Kidney epithelial cell (primary cell): ENCODE measurements around the gene ITGB8. TPM values are rescaled to one million over a fixed set of nuclear protein-coding genes. Genes with fewer than 3 reads are reported as not detected.

Experiments used
- DNase-seq: peaks from one replicate; pipeline ENCODE4 v3.0.0-alpha.2; 2010; ENCODE audit warnings: low read depth
- H3K27me3 ChIP-seq: 2 replicates; pipeline ENCODE4 v1.6.0; 2011; ENCODE audit warnings: low read length; ENCODE audit not compliant: control insufficient read depth, insufficient read depth
- H3K36me3 ChIP-seq: 2 replicates; pipeline ENCODE4 v1.5.1; 2011; ENCODE audit warnings: low read length; ENCODE audit not compliant: control insufficient read depth, insufficient read depth
- H3K4me3 ChIP-seq: 2 replicates; pipeline ENCODE4 v1.5.1; 2011; ENCODE audit warnings: low read depth, mild to moderate bottlenecking, control low read depth, low read length
- CTCF ChIP-seq: IDR thresholded peaks from 2 replicates; pipeline ENCODE4 v1.5.1; 2011; ENCODE audit warnings: mild to moderate bottlenecking, moderate library complexity, low read length, control low read depth, inconsistent platforms; ENCODE audit not compliant: insufficient read depth, poor library complexity, severe bottlenecking
- total RNA-seq: library from RNA; depleted of rRNA; stranded (reverse); fragments of >200 nt; gene quantifications from 2 replicates; pipeline ENCODE4 v1.2.3, GENCODE V29; 2015

The ITGB8 gene
- total RNA-seq, 1 donor from 2014 or later = 106 TPM

GRCh38 chr7:20331910-20332813 lies 1.5 kb downstream of the ITGB8 start:
- DNase-seq = no peak
- TF ChIP-seq CTCF = no peak
- Histone ChIP-seq H3K36me3 (no peaks in the 10 kb centered on the region), H3K27me3 (no peaks in the 10 kb centered on the region), H3K4me3 (peak overlapping the region; percentile 76)

- no peak for DNase-seq
- peaks cover 3% of the 10 kb centered on the region for H3K36me3 ChIP-seq
- no peaks in the 10 kb centered on the region for H3K27me3 ChIP-seq
- TF ChIP-seq CTCF = no peak
- H3K4me3 ChIP-seq = no peak overlapping the region
These were observed 7.6 kb downstream of the ITGB8 start for GRCh38 chr7:20338285-20338684.

GRCh38 chr7:20340839-20341238 lies 10.1 kb downstream of the ITGB8 start:
- no peaks in the 10 kb centered on the region for H3K27me3 ChIP-seq
- no peak for DNase-seq
- no peak overlapping the region for H3K4me3 ChIP-seq
- TF ChIP-seq CTCF = no peak
- H3K36me3 ChIP-seq = peaks cover 5% of the 10 kb centered on the region

GRCh38 chr7:20343205-20343604 lies 12.5 kb downstream of the ITGB8 start:
- Histone ChIP-seq H3K36me3 (peaks cover 2% of the 10 kb centered on the region), H3K27me3 (no peaks in the 10 kb centered on the region), H3K4me3 (no peak overlapping the region)
- peak; percentile 30 for TF ChIP-seq CTCF
- no peak for DNase-seq

- H3K36me3 ChIP-seq = peaks cover 2% of the 10 kb centered on the region
- no peak for DNase-seq
These were observed 13.2 kb downstream of the ITGB8 start for GRCh38 chr7:20343941-20344340.

More at GRCh38 chr7:20343941-20344340, 13.2 kb downstream of the ITGB8 start:
- Histone ChIP-seq H3K27me3 (no peaks in the 10 kb centered on the region), H3K4me3 (no peak overlapping the region)
- TF ChIP-seq CTCF = no peak
